GM04504 (cell line): ENCODE measurements around the gene CHAT.

Experiments
- DNase-seq: peaks from one replicate; pipeline ENCODE4 v3.0.0-alpha.2; 2012; ENCODE audit warnings: low read depth

Gene CHAT

DNA sequence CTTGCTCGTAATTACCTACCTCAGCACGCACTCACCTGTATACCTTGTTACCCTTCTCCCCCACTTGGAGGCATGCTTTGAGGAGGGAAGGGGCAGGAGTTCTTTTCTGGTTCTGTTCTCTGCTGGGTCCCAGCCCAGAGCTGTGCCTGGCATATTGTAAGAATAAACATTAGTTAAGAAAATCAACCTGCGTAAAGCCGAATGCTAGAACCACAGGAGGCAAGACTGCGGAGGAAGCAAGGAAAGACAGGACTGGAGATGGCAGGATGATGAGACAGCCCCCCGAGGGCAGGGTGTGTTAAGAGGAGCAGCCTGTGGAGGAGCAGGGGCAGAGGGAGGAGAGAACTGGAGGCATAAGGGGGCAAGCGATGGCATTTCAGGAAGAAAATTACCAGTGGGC lies 75.1 kb downstream of the CHAT start:
- no peak for DNase-seq

DNA sequence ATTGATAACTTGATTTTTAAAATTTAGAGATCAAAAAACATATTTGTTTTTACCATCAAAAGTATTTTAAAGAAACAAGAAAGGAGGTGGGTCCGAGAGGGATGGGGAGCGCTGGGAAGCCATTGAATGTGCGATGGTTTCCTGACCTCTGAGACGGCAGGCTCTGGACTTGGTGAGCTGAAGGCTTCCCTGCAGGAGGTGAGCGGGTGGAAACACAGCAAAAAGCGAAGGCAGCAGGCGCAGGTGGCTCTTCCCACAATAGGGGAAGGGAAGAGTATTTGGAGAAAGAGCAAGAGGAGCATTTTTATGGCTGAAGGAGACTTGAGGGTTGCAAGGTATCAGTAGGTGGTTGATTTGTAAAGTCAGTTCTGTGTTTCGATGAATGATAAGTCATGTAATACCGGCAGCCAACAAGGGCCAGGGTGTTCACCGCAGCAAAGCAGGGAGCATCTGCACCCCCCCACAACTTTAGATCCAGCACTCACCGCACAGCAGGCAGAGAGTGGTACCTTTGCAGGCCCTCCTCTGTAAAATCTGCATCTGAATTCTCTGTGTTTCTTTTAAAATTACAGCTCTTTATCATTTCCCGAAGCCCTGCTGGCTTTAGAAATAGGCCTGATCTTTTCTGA lies 76.2 kb downstream of the CHAT start:
- no peak for DNase-seq

DNA sequence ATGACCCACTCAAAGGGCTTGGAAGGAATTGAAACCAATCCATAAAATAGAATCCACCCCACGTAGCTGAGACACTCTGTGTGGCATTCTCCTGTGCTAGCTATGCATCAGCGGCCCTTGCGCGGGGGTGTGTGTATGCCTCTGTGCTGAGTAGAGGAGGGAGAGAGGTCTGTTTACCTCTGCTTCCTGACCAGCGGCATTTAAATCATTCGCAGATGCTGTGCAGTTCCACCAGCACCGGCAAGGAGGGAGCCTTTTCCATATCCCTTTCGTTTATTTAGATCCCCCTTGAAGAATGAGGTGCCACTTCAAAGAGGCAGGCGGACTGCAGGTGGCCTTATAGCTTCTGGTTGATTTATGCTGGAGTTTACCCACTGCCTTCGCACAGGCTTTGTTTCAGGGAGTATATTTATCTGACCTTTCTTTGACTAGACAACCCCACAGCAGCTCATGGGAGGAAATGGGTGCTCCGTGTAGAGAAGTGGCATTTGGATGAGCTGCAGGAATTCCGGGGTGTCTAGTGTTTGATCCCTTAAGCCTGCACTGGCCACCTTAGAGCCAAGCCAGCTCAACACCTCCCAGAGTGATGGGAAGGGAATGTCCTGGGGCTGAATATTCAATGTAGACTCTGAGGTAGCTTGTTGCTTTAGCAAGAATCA lies 77.0 kb downstream of the CHAT start:
- DNase-seq: no peak

DNA sequence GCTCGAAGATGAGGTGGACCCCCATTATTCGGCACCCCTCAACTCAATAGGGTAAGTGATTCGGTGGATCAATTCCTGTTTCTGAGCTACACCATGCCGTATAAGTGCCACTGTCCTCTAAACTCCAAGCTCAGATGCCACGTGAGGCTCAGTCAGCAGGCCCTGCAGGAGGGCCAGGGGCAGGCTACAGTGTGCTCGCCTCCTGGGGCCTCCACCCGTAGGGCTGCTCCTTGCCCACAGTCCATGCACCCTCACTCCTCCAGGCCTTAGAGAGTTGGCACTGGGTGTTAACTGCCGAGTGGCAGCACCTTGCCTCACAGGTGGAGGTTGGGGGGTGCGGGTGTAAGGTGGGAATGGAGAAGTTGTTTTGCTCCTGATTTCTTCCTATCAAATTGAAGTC lies 77.8 kb downstream of the CHAT start:
- DNase-seq: no peak

DNA sequence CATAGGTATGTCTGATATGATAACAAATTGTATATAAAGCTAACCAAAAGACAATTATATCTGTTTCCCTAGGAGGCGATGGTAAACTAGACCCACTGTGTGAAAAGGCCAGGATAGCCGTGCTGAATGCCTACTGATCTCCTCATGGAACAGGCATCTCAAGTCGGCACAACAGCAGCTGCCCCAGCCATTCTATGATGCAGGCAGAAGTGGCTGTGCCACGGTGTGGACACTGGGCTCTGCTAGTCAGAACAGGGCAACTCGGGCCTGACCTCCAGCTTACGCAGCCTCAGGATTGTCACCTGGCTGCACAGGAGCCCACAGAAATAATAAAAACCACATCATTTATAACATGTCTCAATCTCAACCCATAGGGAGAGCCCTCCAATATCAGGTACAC lies 80.6 kb downstream of the CHAT start:
- DNase-seq: no peak

DNA sequence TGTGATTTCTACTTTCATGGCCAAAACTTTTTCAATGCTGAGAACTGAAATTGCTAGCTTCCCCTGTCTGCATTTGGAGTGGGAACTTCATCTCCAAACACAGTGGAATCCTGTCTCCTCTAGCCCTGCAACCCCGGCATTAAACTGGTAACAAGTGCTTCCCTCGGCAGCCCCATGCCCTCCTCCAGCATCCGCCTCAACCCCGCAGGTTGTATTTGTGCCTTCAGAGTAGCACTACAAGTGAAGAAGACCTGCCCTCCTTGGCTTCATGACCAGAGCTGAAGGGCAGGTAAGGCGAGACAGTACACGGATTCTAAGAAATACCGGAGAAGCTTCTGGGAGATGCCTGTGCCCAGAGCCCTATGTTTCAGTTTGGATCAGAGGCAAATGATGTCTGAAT lies 82.5 kb downstream of the CHAT start:
- DNase-seq: no peak

DNA sequence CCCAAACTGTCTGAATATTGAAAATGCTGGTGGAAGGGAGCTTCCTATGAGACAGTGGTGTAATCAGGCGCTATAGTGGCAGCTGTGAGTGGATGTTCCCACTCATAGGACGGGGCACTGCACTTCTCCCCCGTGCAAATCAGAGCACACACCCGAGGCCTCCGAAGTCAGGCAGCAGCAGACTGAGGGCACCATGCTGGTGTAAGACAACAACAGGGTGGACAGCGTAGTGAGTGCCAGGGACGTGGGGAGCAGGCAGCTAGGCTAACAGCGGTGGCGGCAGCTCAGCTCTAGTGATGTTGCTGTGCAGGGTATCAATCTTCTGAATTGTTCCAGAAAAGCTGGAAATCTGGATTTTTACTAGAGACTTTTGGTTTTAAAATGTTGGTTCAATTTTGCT lies 84.8 kb downstream of the CHAT start:
- DNase-seq: no peak

- no peak for DNase-seq
These were observed 86.4 kb downstream of the CHAT start for GRCh38 chr10:49700211-49700610.

DNA sequence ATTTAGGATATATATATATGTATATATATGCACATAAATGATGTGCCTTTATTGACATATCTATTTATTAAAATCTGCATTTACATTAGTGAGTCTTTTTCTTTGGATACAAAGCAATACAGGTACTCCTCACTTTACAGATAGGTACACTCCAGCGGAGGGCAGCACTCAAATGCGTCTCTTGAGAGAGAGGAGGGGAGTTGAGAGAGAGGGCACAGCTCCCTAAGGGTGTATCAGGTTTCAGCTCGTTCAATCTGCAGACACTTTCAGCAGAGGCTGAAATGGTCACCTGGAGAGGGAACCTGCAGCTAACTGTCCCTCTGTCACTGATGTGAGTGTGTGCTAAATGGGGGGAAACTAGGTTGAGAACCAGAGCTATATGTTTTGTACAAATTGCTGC lies 87.2 kb downstream of the CHAT start:
- no peak for DNase-seq

GRCh38 chr10:49707585-49707984 lies 93.7 kb downstream of the CHAT start:
- DNase-seq: no peak

DNA sequence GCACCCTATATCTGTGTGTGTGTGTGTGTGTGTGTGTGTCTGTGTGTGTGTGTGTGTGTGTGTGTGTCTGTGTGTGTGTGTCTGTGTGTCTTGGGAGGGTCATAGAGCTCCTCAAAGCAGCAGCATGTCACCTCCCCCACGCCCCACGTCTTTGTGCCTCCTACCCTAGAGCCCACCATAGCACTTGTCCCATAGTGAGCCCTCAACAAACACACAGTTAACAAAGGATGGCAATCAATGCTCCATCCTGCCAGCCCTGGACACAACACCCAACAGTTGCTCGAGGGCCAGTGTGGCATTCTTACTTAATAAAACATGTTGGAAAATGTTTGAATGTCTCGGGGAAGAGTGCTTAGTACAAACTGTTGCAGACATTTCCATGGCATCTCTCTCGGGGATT lies 96.1 kb downstream of the CHAT start:
- DNase-seq: no peak

GRCh38 chr10:49710966-49711365 lies 97.1 kb downstream of the CHAT start:
- no peak for DNase-seq

- no peak for DNase-seq
These were observed 97.6 kb downstream of the CHAT start for GRCh38 chr10:49711481-49711880.

DNA sequence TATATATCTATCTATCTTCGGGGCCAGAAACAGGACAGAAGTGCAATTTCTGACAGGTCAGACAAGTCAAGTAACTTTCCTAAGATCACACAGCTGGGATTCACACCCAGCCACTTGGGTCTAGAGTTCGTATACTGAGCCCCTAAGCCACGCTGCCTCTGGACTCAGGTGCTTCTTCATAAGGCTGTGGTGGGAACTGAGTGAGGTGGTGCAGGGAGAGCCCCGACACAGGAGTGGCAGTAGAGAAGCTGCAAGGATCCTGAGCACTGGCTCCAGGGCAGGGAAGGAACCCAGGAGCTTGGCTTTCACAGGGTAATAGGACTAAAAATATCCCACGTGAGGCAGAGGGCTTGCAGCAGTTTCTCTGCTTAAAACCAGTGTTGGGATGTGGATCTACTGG lies 99.4 kb downstream of the CHAT start:
- no peak for DNase-seq
